HG02938 (cell line): ENCODE measurements around the gene ADI1.

Experiments
- ATAC-seq: cut with Tn5 transposase; IDR thresholded peaks from one replicate; pipeline ENCODE4 v1.9.1; 2021; ENCODE audit warnings: mild to moderate bottlenecking, moderate library complexity; ENCODE audit not compliant: unreplicated experiment

ADI1 gene, protein sequence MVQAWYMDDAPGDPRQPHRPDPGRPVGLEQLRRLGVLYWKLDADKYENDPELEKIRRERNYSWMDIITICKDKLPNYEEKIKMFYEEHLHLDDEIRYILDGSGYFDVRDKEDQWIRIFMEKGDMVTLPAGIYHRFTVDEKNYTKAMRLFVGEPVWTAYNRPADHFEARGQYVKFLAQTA

DNA sequence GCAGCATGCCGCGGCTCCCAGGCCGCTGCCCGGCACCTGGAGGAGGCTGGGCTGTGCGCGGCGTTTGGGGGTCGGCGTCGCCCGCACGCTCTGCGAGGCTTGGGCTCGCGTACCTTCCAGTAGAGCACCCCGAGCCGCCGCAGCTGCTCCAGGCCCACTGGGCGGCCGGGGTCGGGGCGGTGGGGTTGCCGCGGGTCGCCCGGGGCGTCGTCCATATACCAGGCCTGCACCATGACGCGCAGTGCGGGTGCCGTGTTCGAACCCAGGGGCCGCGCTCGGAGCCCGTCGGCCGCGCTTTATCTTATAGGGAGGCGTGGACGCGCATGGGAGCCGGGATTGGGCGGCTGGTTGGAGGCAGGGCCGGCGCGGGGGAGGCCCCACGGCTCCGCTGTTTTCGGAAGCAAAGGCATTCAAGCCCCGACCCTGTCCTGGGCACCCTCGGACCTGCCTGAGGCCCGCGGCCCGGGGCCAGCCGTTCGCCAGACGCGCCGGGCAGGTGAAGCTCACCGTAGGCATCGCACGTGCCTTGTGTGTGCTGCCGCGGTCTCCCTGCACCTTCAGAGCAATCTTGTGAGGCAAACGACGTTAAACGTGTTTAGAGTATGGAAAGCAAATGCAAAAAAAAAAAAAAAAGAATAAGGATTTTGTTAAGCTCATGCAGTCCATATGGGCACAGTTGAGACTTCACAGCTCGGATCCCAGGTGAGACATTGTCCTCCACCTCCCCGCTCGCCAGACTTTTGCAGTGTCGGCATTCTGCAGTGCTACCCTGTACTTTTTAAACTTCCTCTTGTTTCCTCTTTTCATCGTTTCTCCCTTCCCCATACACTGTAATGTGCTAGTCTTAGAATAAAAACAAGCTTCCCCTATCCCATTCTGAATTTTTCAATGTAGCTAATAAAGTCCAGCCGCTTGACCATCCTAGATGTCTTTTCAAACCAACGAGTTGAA lies at the start of gene ADI1:
TSS of gene ADI1 (minus strand) at position 277 of the 951 bp plus-strand sequence. CDS start at position 233, 44 bp downstream.
- peak; percentile 61 for ATAC-seq

DNA sequence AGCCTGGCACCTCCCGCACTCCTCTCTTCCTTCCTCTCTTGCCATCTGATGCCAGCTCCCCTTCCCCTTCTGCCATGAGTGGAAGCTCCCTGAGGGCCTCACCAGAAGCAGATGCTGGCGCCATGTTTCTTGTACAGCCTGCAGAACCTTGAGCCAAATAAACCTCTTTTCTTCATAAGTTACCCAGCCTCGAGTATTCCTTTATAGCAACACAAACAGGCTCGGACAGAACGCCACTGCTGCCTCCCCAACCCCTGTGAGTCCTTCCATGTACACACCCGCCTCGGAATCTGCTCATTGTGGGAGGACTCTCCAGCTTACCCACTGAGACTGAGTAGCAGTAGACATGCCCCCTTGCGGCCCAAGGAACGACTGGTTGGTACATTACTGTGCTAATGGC lies 47.5 kb upstream of the ADI1 start:
- ATAC-seq = no peak

DNA sequence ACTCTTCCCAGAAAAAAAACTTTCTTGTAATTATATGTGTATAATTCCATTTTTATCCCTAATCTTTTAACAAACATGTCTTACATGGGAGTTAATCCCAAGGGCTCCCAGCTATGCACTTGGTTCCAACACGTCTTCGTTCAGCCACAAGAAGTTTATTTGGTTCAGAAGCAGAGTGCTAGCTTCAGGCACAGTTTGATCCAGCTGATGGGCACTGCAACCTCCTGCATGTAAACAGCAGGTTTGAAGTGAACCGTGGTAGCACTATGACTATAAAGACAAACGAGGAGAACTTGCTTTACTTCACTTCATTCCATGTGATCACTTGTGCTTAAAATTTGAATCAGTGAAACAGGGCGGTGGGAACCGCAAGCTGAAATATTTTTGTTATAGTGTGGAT lies 45.8 kb upstream of the ADI1 start:
- no peak for ATAC-seq

DNA sequence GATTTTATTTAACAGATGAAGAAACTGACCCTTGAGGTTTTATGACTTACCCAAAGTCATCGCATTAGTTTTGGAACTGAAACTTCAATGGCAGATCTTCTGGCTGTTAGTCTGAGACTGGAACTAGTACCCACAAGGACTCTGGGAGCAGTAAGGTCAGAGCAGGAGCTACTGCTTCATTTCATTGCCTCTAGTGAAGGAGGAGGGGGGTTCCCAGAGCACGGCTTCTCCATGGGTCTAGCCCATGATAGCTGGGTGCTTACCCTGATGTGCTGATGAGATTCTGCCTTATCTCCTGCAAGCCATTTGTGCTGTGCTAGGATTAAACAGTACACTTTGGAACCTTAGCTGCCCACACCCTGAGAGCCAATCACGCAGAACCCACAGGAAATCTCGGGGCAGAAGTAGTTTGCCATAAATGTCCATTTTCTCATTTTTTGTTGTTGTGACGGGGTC lies 44.2 kb upstream of the ADI1 start:
- peak; percentile 39 for ATAC-seq

DNA sequence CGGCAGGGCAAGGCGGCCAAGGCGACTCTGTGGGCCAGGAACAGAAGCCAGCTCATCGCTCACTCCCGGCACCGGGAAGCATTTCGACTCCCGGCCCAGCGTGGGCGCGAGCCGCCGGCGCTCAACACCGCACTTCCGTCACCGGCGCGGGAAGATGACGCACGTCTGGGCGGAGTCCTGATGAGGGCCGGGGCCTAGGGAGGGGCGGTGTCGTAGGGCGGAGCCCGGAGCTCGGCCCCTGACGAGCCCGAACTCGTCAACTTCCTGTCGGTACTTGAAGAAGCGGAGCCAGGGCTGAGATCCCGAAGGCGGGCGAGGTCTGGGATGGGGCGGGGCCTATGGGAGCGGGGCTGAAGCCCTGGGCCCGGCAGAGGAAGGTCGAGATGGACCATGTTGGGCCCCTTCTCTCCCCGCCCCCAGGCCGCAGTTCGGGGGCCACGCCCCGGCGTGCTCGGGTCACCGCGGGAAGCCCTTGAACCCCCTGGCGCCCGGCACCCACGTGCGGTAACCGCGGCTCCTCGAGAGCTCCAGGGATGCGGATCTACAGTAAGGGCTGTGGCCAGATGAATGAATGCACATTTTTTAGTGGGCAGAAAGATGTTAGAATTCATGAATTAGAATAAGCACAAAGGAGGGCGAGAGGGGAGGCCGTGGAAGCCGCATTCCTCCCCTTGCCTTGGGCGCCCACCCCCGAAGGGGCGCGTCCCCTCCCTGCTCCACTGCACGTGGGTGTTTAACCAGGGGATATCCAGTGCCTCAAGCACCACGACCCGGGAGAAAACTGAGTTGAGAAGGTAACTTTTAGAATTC lies 39.1 kb upstream of the ADI1 start, which contains the start of gene RNASEH1:
TSS of gene RNASEH1 (minus strand) at position 129 of the 810 bp plus-strand sequence. CDS start at position 56, 73 bp downstream.
- ATAC-seq = peak; percentile 94

DNA sequence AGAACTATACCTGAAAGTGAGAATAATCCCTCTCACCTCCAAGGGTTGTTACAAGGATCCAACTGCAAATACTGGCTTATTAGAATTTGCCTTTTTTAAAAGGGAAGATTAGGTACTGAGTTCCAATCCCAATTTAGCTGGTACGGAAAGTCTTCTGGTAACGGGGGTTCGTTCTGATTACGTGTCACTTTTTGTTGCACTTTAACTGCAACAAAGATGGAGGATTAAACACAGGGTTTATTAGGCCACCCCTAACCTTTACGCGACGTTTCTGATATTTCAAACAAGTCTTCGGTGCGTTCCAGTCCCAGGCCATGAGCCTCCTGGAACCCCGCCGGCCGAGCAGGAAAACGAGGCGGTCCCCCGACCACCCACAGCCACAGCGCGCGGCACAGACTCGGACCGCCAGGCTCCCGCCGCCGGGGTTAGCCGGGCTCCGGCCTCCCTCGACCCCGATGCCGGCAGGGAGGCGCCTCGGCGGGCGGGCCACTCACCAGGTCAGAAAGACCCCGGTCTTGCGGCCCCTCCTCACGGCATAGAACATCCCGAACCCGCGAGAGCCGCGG lies 38.4 kb upstream of the ADI1 start:
- ATAC-seq = peak; percentile 33

DNA sequence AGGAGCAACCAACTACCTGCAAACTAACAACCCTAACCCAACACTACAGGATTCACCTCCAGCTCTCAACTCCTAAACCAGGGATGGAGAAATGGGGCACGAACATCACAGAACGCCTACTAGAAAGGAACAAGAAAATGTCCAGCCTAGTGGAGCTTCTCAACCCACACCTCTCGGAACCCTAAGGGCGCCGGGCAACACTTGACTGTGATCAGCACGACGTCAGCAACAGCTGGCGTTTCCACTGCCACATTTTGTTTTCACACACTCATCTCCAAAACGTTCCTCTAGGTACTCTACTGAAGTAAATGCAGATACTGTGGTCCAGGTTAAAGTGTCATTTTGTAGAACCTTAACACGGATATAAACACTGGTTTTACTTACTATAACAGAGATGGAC lies 34.6 kb upstream of the ADI1 start:
- no peak for ATAC-seq

DNA sequence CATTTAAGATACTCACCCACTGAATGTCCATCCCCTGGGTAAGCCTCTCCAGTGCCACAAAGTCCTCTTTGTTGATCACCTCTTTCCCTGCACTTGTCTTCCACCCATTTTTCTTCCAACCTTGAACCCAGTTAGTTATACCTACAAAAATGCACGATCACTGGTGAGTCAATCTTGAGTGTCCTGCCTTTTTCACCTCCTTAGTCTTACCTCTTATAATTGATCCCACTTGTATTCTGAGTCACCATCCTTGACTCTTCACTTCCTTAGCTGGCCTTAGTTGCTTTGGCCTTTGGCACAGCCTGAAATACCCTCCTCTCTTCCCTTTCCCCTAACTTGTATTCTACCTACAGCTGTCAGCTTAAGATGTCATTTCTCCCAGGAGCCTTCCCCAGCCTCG lies 28.6 kb upstream of the ADI1 start:
- ATAC-seq = no peak

DNA sequence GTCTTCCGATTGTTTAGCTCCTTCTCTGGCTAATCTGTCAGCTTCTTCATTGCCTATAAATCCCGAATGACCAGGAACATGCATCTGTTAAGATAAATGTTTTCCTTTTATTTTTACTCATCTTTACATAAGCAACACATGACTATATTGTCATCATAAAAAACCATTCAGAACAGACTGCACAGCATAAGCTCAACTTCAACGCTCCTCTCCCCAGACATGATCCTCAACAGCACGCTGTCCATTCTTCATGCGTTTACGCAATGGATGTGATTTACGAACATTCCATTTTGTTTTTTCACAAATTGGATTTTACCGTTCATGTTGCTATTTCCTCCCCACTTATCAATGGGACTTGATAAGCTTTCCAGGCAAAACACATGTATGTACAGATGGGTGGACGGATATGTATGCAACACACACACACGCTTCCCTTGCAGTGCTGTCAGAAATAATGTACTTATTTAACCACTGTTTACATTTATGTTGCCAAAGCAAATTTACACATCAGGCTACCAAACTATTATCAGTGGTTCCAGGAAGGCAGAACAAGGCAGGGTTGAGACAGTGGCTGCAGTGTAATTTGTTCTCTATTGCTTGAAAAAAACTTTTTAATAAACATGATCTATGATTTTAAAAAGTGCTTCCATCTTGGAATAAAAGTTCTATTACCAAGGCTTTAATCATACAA lies 26.6 kb upstream of the ADI1 start:
- no peak for ATAC-seq

DNA sequence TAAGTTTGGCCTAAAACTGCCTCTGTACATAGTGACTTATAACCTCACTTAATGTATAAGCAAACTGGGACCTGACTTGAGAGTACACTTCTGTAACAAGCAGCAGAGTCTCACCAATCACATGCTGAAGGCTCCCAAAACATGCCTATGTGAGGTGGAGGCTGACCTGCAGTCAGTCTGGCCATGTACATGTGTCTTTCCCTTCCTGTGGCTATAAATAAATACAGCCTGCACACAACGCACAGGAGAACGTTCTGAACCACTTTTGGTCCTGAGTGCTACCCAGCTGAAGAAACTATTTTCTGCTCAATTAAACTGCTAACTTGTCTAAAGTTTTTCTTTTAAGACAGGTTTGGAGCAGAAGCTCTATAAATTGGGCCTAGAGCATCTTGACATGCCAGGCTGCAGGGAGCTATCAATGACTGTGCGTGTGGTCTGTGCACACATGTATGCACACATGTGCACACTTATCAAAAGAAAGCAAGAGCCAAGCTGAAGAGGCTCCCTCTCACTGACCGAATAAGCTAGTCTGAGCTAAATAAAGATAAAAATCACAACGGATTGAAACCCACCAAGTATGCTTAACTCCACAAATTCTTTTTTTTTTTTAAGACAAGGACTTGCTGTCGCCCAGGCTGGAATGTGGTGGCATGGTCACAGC lies 23.8 kb upstream of the ADI1 start:
- no peak for ATAC-seq

DNA sequence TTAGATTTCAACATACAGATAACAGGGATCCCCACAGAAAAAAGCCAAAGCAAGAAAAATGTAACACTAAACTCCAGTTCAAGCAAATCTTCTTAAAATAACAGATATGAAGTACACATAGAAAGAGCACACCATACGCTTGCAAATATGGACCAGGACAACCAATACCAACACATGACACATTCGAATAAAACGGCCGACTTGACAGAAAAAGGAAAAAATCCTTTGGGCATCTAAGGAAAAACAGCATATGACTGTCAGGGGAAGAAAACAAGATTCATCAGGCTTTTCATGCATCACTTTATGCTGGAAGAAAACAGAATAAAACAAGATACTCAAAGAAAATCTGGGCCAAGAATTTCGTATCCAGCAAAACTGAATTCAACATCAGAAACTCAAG lies 22.8 kb upstream of the ADI1 start:
- ATAC-seq = no peak

DNA sequence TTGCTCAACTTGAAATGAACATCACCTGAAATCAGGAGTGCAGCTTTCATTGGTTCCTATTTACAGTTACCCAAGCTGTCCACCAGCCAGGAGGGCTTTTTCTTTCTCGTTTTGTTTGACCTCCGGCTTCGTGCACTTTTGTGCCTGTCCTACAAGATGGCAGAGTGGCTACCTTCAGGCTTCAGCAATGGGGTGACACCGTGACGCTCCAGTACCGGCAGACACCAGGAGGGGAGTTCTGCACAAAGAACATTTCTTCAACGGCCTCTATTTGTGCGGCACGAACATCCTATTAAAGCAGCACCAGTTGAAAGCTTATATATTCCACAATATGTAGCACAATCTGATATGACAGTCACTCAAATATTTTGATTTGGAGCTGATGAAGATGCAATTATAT lies 20.5 kb upstream of the ADI1 start:
- ATAC-seq = no peak

DNA sequence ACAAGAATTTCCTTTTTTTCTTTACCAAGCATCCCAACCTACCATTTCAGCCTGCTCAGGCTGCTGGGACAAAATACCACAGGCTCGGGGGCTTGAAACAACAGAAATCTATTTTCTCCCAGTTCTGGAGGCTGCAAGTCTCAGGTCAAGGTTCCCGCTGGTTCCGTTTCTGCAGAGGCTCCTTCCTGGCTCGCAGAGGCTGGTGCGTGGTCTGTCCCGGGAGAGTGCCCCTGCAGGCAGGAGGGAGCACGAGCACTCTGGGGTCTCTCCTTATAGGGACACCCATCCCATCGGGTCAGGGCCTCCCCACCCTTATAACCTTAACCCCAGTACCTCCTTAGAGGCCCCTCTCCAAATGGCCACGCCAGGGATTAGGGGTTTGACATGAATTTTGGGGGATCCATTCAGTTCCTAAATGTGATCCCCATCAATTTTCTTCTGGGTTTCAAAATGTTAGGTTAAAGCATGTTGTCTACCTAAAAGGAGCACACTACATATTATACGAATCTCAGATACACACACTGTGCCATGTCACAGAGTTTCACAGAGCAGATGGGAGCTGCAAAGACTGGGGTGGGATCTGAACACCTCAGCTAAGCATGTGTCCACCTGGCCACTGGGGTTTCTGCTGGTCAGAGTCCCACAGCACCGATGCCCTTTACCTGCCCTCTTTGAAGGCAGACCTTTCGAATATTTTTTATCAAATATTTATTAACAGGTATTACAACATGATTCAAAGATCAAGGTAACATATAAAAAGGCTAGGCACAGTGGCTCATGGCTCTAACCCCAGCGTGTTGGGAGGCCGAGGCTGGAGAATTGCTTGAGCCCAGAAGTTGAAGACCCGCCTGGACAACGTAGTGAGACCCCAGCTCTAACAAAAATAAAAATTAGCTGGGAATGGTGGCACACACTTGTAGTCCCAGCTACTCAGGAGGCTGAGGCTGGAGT lies 17.6 kb upstream of the ADI1 start:
- no peak for ATAC-seq

DNA sequence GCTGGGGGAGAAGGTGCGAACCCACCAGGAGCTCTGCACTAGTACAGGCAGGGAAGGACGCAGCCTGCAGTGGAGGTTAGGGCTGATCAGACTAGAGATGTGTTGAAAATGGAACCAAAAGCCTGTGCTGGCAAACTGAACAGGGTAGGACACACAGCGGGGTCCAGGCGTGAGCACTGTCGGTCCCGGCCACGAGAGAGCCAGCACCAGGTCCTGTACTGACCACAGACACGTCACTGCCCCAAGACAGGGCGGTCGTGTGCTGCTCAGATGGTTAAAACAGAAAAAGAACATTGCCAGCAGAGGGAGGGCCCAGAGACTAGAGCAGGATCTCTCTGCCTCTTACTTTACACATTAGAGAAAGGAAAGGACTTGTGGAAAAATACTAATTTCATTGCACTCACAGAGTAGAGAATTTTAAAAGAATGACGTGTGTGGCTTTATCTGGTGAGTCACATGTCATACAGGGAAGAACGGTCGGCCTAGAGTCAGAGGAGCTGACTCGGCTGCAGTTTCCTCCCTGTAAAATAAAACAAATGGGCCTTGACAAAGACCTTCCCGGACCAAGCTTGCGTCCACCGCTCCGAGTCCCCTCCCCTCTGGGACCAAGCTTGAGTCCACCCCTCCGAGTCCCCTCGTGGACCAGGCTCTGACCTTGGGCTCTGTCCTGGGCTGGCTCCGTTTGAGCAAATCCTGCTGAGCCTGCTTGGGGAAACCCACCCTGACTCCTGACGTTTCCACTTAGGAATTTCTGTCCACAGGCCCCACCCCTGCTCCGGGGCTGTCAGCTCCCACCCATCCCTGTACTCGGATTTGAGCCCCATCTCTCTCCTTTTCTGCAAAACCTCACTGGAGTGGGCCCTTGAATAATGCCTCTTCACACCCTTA lies 16.7 kb upstream of the ADI1 start:
- no peak for ATAC-seq

DNA sequence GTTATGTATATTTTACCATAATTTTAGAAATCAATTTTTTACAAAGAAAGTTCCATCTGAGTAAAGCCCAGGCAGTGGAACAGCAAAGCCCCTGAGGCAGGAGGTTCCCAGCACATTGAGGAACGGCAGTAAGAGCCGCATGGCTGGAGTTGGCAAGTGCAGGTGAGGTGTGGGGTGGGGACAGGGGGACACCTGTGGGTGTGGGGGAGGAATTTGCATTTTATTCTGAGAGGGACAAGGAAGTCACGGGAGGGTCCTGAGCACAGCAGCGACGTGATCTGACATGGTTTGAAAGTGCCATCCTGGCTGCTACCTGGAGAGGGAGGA lies 16.1 kb upstream of the ADI1 start:
- no peak for ATAC-seq

DNA sequence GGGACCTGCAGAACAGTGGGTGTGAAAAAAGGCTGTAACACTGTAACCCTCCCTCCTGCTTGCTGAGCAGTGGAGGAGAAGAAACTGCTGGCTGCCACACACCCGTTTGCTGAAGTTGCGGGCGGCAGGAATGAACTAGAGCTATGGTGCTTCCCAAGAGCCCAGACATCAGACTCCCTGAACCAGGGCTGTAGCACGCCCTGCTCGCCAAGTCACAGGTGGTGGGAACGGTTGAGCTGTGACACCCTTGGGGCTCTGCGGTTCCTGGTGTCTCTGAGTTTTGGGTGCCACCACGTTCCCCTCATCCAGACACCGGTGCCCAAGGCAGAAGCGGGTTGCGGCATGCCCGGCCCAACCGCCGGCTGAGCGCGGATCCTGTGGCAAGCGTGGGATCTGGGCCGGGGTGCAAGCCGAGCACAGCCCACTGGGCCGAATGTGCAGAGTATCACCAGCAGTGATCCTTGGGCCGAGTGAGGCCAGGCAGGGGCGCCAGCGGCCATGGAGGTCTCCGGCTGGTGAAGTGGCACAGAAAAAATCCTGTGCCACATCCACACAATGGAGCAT lies 15.0 kb upstream of the ADI1 start:
- ATAC-seq = no peak

DNA sequence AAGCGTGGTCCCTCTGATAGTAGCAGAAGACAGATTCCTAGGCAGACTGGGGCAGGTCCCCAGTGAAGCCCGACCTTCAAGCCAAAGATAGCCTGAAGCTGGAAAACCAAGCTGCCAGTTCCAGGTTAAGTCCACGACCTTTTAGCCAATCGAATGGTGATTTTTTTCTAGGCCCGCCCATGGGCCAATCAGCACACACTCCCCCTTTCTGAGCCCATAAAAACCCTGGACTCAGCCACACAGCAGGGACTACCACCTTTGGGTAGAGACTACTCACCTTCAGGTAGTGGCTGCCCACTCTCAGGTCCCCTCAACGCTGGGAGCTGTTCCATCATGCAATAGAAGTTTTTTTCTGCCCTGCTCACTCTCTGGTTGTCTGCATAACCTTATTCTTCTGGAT lies 14.5 kb upstream of the ADI1 start:
- no peak for ATAC-seq

DNA sequence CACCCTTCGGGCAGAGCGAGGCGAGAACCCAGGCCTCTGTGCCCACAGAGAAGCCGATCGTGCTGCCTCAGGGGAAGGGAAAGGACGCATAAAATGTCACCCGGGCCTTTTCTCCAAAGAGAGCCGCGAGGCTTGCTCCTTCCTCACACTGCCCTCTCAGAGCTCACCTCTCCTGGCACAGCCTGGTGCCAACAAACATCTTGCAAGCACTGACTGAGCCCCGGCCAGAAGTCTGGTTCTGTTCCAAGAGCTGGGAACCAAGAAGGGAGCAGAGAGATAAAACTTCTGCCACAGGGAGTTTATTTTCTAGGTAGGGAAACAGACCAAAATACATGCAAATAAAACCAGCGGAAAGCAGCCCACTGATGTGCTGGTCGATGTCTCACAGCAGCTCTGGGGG lies 13.6 kb upstream of the ADI1 start:
- ATAC-seq = no peak
